Tibial artery (tissue), 4 donors: ENCODE results near the gene HEATR9.

Experiments
- DNase-seq, 2 donors: peaks; one replicate each; pipeline ENCODE4 v3.0.0-alpha.2; 2019
- H3K27ac ChIP-seq, 2 donors: fragments of 200-600 bp; sonication (generic) in 1 of 2; 1 replicate in 1 of 2; 2 replicates in 1 of 2; pipeline ENCODE4 v1.5.1; 2018 to 2019; ENCODE audit warnings: mild to moderate bottlenecking in 1 of 2
- H3K27me3 ChIP-seq, 2 donors: fragments of 200-600 bp; sonication (generic) in 1 of 2; one replicate each; pipeline versions ENCODE4 v1.5.1 to v1.6.0; 2016 to 2019
- H3K36me3 ChIP-seq, 3 donors: fragments of 200-600 bp; sonication (generic) in 2 of 3; one replicate each; pipeline ENCODE4 v1.5.1; 2016 to 2019; ENCODE audit warnings: mild to moderate bottlenecking in 2 of 3
- H3K4me1 ChIP-seq, 4 donors: fragments of 200-600 bp; sonication (generic) in 2 of 4; 1 replicate in 3 of 4; 2 replicates in 1 of 4; pipeline ENCODE4 v1.5.1; 2016 to 2019
- H3K4me3 ChIP-seq, 2 donors: fragments of 200-600 bp; sonication (generic) in 1 of 2; 1 replicate in 1 of 2; 2 replicates in 1 of 2; pipeline ENCODE4 v1.5.1; 2018 to 2019; ENCODE audit warnings: mild to moderate bottlenecking in 2 of 2
- H3K9me3 ChIP-seq, 3 donors: fragments of 200-600 bp; sonication (generic) in 1 of 3; one replicate each; pipeline ENCODE4 v1.5.1; 2016 to 2019
- CTCF ChIP-seq, 2 experiments: fragments of 200-600 bp in 1 of 2; fragments of 450-650 bp in 1 of 2; IDR thresholded peaks; one replicate each; pipeline ENCODE4 v1.5.1; 2017 to 2019; ENCODE audit warnings: antibody characterized with exemption in 2 of 2, mild to moderate bottlenecking in 1 of 2, moderate library complexity in 1 of 2
- intact Hi-C: fragments of 100-400 bp; cut with DNase I; formaldehyde crosslinking; loops from one replicate; pipeline ENCODE4 v1.15.0; 2023; ENCODE audit warnings: low total_unique reads

Gene HEATR9

GRCh38 chr17:35842239-35842638 is 26.5 kb downstream of the HEATR9 start:
- Histone ChIP-seq H3K27me3 (no peaks in the 10 kb centered on the region), H3K4me1 (no peaks in the 10 kb centered on the region), H3K27ac (no peak overlapping the region), H3K9me3 (no peaks in the 10 kb centered on the region), H3K36me3 (peaks cover 86 to 99% (median 97%) of the 10 kb centered on the region in 3 donors), H3K4me3 (no peak overlapping the region)
- DNase-seq = no peak
- intact Hi-C loops = no loop called here
- no peak for TF ChIP-seq CTCF (IDR thresholded peaks at IDR 0.05)

- Histone ChIP-seq H3K4me1 (no peaks in the 10 kb centered on the region), H3K36me3 (peaks cover 85 to 99% (median 97%) of the 10 kb centered on the region in 3 donors), H3K27me3 (no peaks in the 10 kb centered on the region), H3K9me3 (no peaks in the 10 kb centered on the region), H3K27ac (no peak overlapping the region), H3K4me3 (no peak overlapping the region)
- intact Hi-C loops = no loop called here
- DNase-seq = no peak
- no peak for TF ChIP-seq CTCF (IDR thresholded peaks at IDR 0.05)
Measured at GRCh38 chr17:35841505-35841904, 27.2 kb downstream of the HEATR9 start.

GRCh38 chr17:35841101-35841500 is 27.6 kb downstream of the HEATR9 start:
- H3K36me3 ChIP-seq = peaks cover 82 to 100% (median 97%) of the 10 kb centered on the region in 3 donors
- TF ChIP-seq CTCF (IDR thresholded peaks at IDR 0.05) = no peak
- intact Hi-C loops = no loop called here
- no peak overlapping the region for H3K27ac ChIP-seq
- no peak overlapping the region for H3K4me3 ChIP-seq
- DNase-seq = no peak
- H3K27me3 ChIP-seq = no peaks in the 10 kb centered on the region
- H3K9me3 ChIP-seq = no peaks in the 10 kb centered on the region
- no peaks in the 10 kb centered on the region for H3K4me1 ChIP-seq

- DNase-seq = no peak
- Histone ChIP-seq H3K4me3 (no peak overlapping the region), H3K27ac (no peak overlapping the region), H3K27me3 (no peaks in the 10 kb centered on the region), H3K4me1 (peaks cover 0 to 3% (median 0%) of the 10 kb centered on the region in 4 donors), H3K36me3 (peaks cover 60 to 93% (median 77%) of the 10 kb centered on the region in 3 donors), H3K9me3 (no peaks in the 10 kb centered on the region)
- intact Hi-C loops = no loop called here
- no peak for TF ChIP-seq CTCF (IDR thresholded peaks at IDR 0.05)
Measured at GRCh38 chr17:35825206-35825605, 43.5 kb downstream of the HEATR9 start.

GRCh38 chr17:35821308-35821707 is 47.4 kb downstream of the HEATR9 start:
- Histone ChIP-seq H3K27ac (no peak overlapping the region), H3K27me3 (no peaks in the 10 kb centered on the region), H3K9me3 (no peaks in the 10 kb centered on the region), H3K4me1 (peaks cover 0 to 17% (median 8%) of the 10 kb centered on the region in 4 donors), H3K4me3 (no peak overlapping the region), H3K36me3 (peaks cover 71 to 77% (median 74%) of the 10 kb centered on the region in 3 donors)
- no peak for TF ChIP-seq CTCF (IDR thresholded peaks at IDR 0.05)
- intact Hi-C loops = no loop called here
- DNase-seq = no peak

GRCh38 chr17:35819455-35819854 is 49.2 kb downstream of the HEATR9 start:
- Histone ChIP-seq H3K4me1 (peaks cover 0 to 36% (median 17%) of the 10 kb centered on the region in 4 donors), H3K36me3 (peaks cover 53 to 60% (median 59%) of the 10 kb centered on the region in 3 donors), H3K4me3 (no peak overlapping the region), H3K27me3 (no peaks in the 10 kb centered on the region), H3K9me3 (no peaks in the 10 kb centered on the region), H3K27ac (no peak overlapping the region)
- intact Hi-C loops = loop anchor here (10.0 kb wide), 1 partner anchor 235 kb away; the partner anchor contains the start of gene AP2B1
- DNase-seq = no peak
- TF ChIP-seq CTCF (IDR thresholded peaks at IDR 0.05) = no peak
